HG03045 (cell line): ENCODE data around the gene RNASE9.
"Not testable (repeated sequence)": the region's sequence is repeated elsewhere in the genome, so short reads cannot be mapped to it uniquely, and the experiment has no call there.

Experiments
- ATAC-seq: cut with Tn5 transposase; IDR thresholded peaks from one replicate; pipeline ENCODE4 v1.9.1; 2021; ENCODE audit warnings: mild to moderate bottlenecking, moderate library complexity; ENCODE audit not compliant: unreplicated experiment

RNASE9 gene

GRCh38 chr14:20524027-20524426, 36.8 kb downstream of the RNASE9 start:
- no peak for ATAC-seq

- no peak for ATAC-seq
These were observed 38.5 kb downstream of the RNASE9 start for GRCh38 chr14:20522332-20522731.

- no peak for ATAC-seq
These were observed 43.9 kb downstream of the RNASE9 start for GRCh38 chr14:20516921-20517320.

GRCh38 chr14:20515846-20516245, 45.0 kb downstream of the RNASE9 start:
- no peak for ATAC-seq

- ATAC-seq: no peak
These were observed 48.5 kb downstream of the RNASE9 start for GRCh38 chr14:20512177-20512905.

- no peak for ATAC-seq
These were observed 52.5 kb downstream of the RNASE9 start for GRCh38 chr14:20508367-20508766.

GRCh38 chr14:20507537-20507936, 53.3 kb downstream of the RNASE9 start:
- not testable (repeated sequence) for ATAC-seq

GRCh38 chr14:20506752-20507151, 54.1 kb downstream of the RNASE9 start:
- not testable (repeated sequence) for ATAC-seq

- ATAC-seq: not testable (repeated sequence)
These were observed 54.6 kb downstream of the RNASE9 start for GRCh38 chr14:20506276-20506675.
